GM19035 (cell line): ENCODE results near the gene SLC40A1.
"Not testable (repeated sequence)": the region's sequence is repeated elsewhere in the genome, so short reads cannot be mapped to it uniquely, and the experiment has no call there.

Source experiments
- ATAC-seq: cut with Tn5 transposase; IDR thresholded peaks from one replicate; pipeline ENCODE4 v1.9.1; 2021; ENCODE audit not compliant: unreplicated experiment

SLC40A1 gene

GRCh38 chr2:189580658-189581353 lies at the start of gene SLC40A1:
Gene SLC40A1 (minus strand): TSS chr2:189580786. CDS start chr2:189580460, 326 bp downstream.
- ATAC-seq = no peak

GRCh38 chr2:189629531-189630453 lies 49.2 kb upstream of the SLC40A1 start:
- ATAC-seq = no peak

- ATAC-seq = no peak
These were observed 48.4 kb upstream of the SLC40A1 start for GRCh38 chr2:189628817-189629530.

- ATAC-seq = no peak
These were observed 47.2 kb upstream of the SLC40A1 start for GRCh38 chr2:189627789-189628188.

- no peak for ATAC-seq
These were observed 45.0 kb upstream of the SLC40A1 start for GRCh38 chr2:189625636-189626035.

GRCh38 chr2:189624648-189625355 lies 44.2 kb upstream of the SLC40A1 start:
- no peak for ATAC-seq

GRCh38 chr2:189623049-189623448 lies 42.5 kb upstream of the SLC40A1 start:
- ATAC-seq = no peak

- ATAC-seq = no peak
These were observed 41.2 kb upstream of the SLC40A1 start for GRCh38 chr2:189621781-189622180.

GRCh38 chr2:189618197-189618596 lies 37.6 kb upstream of the SLC40A1 start:
- ATAC-seq = no peak

- no peak for ATAC-seq
These were observed 34.0 kb upstream of the SLC40A1 start for GRCh38 chr2:189614585-189614984.

GRCh38 chr2:189613650-189614420 lies 33.2 kb upstream of the SLC40A1 start:
- no peak for ATAC-seq

- ATAC-seq = no peak
These were observed 32.6 kb upstream of the SLC40A1 start for GRCh38 chr2:189613077-189613636.

- ATAC-seq = no peak
These were observed 30.1 kb upstream of the SLC40A1 start for GRCh38 chr2:189610700-189611099.

GRCh38 chr2:189609853-189610252 lies 29.3 kb upstream of the SLC40A1 start:
- ATAC-seq = no peak

GRCh38 chr2:189609423-189609816 lies 28.8 kb upstream of the SLC40A1 start:
- no peak for ATAC-seq

GRCh38 chr2:189608795-189609422 lies 28.3 kb upstream of the SLC40A1 start:
- no peak for ATAC-seq

- no peak for ATAC-seq
These were observed 27.6 kb upstream of the SLC40A1 start for GRCh38 chr2:189608170-189608569.

GRCh38 chr2:189602233-189602632 lies 21.6 kb upstream of the SLC40A1 start:
- no peak for ATAC-seq

- ATAC-seq = not testable (repeated sequence)
These were observed 21.1 kb upstream of the SLC40A1 start for GRCh38 chr2:189601652-189602051.
